LHCN-M2 (cell line): ENCODE results near the gene MADD. TPM values are rescaled to one million over a fixed set of nuclear protein-coding genes. Genes with fewer than 3 reads are reported as not detected.

ENCODE experiments used
- DNase-seq: peaks from one replicate; pipeline ENCODE4 v3.0.0-alpha.2; 2012; ENCODE audit warnings: low read depth
- total RNA-seq: library from RNA; depleted of rRNA; stranded (reverse); fragments of >200 nt; gene quantifications from 2 replicates; pipeline ENCODE4 v1.2.3, GENCODE V29; 2014; rRNA removed

MADD gene
- total RNA-seq, 1 experiment from 2014 or later, result 23.4 TPM

DNA sequence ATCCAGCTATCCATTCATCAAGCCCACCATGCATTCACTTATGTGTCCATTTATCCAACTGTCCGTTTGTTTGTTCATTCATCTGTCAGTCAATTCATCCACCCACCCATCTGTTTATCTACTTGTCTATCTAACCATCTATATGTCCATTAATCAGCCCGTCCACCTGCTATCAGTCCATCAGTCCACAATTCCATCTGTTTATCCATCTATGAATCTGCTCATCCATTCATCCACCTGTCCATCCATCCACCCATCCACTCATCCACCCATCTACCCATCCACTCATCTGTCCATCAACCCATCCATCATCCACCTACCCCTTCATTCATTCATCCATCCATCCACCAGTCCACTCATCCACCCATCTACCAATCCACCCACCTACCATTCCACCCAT, 109.4 kb downstream of the MADD start:
- DNase-seq, result no peak

Other genes starting within 250 kb of the MADD start
- gene ARFGAP2, start 93.3 kb upstream of the MADD start, total RNA-seq, result 111 TPM in 2 replicates
- 19.6 and 21.0 TPM in 2 replicates for gene PACSIN3, start 83.7 kb upstream of the MADD start, total RNA-seq
- gene DDB2, start 55.2 kb upstream of the MADD start, total RNA-seq, result 48.8 and 56.8 TPM in 2 replicates
- gene ACP2, start 21.3 kb upstream of the MADD start, total RNA-seq, result 65.1 and 76.6 TPM in 2 replicates
- 9.4 and 10.8 TPM in 2 replicates for gene NR1H3, start 12.1 kb upstream of the MADD start, total RNA-seq
- gene MYBPC3, start 82.6 kb downstream of the MADD start, total RNA-seq, result not detected in 2 replicates
- not detected in 2 replicates for gene SPI1, start 108.4 kb downstream of the MADD start, total RNA-seq
- 157 and 159 TPM in 2 replicates for gene SLC39A13, start 138.5 kb downstream of the MADD start, total RNA-seq
- gene PSMC3, start 156.3 kb downstream of the MADD start, total RNA-seq, result 268 and 274 TPM in 2 replicates
- gene RAPSN, start 179.0 kb downstream of the MADD start, total RNA-seq, result 159 and 164 TPM in 2 replicates